ENCODE data around the gene CDK1.
A peak's percentile ranks its signal among the peaks of the same experiment; 100 is the strongest.

The CDK1 gene

GRCh38 chr10:60760711-60761210, 17.5 kb upstream of the CDK1 start:
- H3K27ac ChIP-seq, result no peak overlapping the region
- no peaks in the 10 kb centered on the region for H3K36me3 ChIP-seq (ENCODE audit: insufficient read depth, low read length)
- H3K9me3 ChIP-seq (ENCODE audit: low read depth, low read length), result no peaks in the 10 kb centered on the region
- H3K4me3 ChIP-seq, result no peak overlapping the region
- no peak overlapping the region for H3K9ac ChIP-seq (ENCODE audit: insufficient read length)
- TF ChIP-seq FOXP2 (optimal IDR thresholded peaks at IDR 0.05; ENCODE audit: control extremely low read depth, extremely low read length, insufficient read depth) (no peak), POLR2AphosphoS5 (IDR thresholded peaks at IDR 0.05; ENCODE audit: borderline replicate concordance, low read depth, low read length) (no peak), EZH2 (IDR thresholded peaks at IDR 0.05) (no peak)
- DNase-seq (ENCODE audit: low read depth, low spot score), result no peak

GRCh38 chr10:60762554-60762953, 15.7 kb upstream of the CDK1 start:
- H3K9ac ChIP-seq (ENCODE audit: insufficient read length), result no peak overlapping the region
- no peak overlapping the region for H3K27ac ChIP-seq
- no peak overlapping the region for H3K4me3 ChIP-seq
- TF ChIP-seq FOXP2 (optimal IDR thresholded peaks at IDR 0.05; ENCODE audit: control extremely low read depth, extremely low read length, insufficient read depth), result no peak
- no peak for TF ChIP-seq POLR2AphosphoS5 (IDR thresholded peaks at IDR 0.05; ENCODE audit: borderline replicate concordance, low read depth, low read length)
- TF ChIP-seq EZH2 (IDR thresholded peaks at IDR 0.05), result no peak
- no peak for DNase-seq (ENCODE audit: low read depth, low spot score)
- no peaks in the 10 kb centered on the region for H3K36me3 ChIP-seq (ENCODE audit: insufficient read depth, low read length)
- no peaks in the 10 kb centered on the region for H3K9me3 ChIP-seq (ENCODE audit: low read depth, low read length)

GRCh38 chr10:60767424-60767823, 10.9 kb upstream of the CDK1 start:
- TF ChIP-seq FOXP2 (optimal IDR thresholded peaks at IDR 0.05; ENCODE audit: control extremely low read depth, extremely low read length, insufficient read depth), result no peak
- TF ChIP-seq EZH2 (IDR thresholded peaks at IDR 0.05), result no peak
- Histone ChIP-seq H3K4me3 (no peak overlapping the region), H3K9me3 (ENCODE audit: low read depth, low read length) (no peaks in the 10 kb centered on the region), H3K9ac (ENCODE audit: insufficient read length) (no peak overlapping the region), H3K27ac (no peak overlapping the region), H3K36me3 (ENCODE audit: insufficient read depth, low read length) (no peaks in the 10 kb centered on the region)
- DNase-seq (ENCODE audit: low read depth, low spot score), result no peak

- no peak overlapping the region for H3K4me3 ChIP-seq
- no peaks in the 10 kb centered on the region for H3K36me3 ChIP-seq (ENCODE audit: insufficient read depth, low read length)
- H3K9ac ChIP-seq (ENCODE audit: insufficient read length), result no peak overlapping the region
- DNase-seq (ENCODE audit: low read depth, low spot score), result no peak
- H3K9me3 ChIP-seq (ENCODE audit: low read depth, low read length), result no peaks in the 10 kb centered on the region
- H3K27ac ChIP-seq, result no peak overlapping the region
- TF ChIP-seq EZH2 (IDR thresholded peaks at IDR 0.05), result no peak
- no peak for TF ChIP-seq POLR2AphosphoS5 (IDR thresholded peaks at IDR 0.05; ENCODE audit: borderline replicate concordance, low read depth, low read length)
- no peak for TF ChIP-seq FOXP2 (optimal IDR thresholded peaks at IDR 0.05; ENCODE audit: control extremely low read depth, extremely low read length, insufficient read depth)
Measured at GRCh38 chr10:60769406-60769805, 8.9 kb upstream of the CDK1 start.

GRCh38 chr10:60777696-60778213, 523 bp upstream of the CDK1 start:
- DNase-seq (ENCODE audit: low read depth, low spot score), result no peak
- H3K9me3 ChIP-seq (ENCODE audit: low read depth, low read length), result no peaks in the 10 kb centered on the region
- no peak overlapping the region for H3K27ac ChIP-seq

GRCh38 chr10:60778971-60779796, 906 bp downstream of the CDK1 start:
- H3K9me3 ChIP-seq (ENCODE audit: low read depth, low read length), result no peaks in the 10 kb centered on the region
- H3K9ac ChIP-seq (ENCODE audit: insufficient read length), result peak overlapping the region; percentile 94
- peak overlapping the region; percentile 89 for H3K4me3 ChIP-seq
- TF ChIP-seq POLR2AphosphoS5 (IDR thresholded peaks at IDR 0.05; ENCODE audit: borderline replicate concordance, low read depth, low read length), result no peak
- no peak for TF ChIP-seq FOXP2 (optimal IDR thresholded peaks at IDR 0.05; ENCODE audit: control extremely low read depth, extremely low read length, insufficient read depth)
- TF ChIP-seq EZH2 (IDR thresholded peaks at IDR 0.05), result no peak
- DNase-seq (ENCODE audit: low read depth, low spot score), result no peak
- peak overlapping the region; percentile 73; the same call in 1 of the 2 replicates for H3K27ac ChIP-seq
- H3K36me3 ChIP-seq (ENCODE audit: insufficient read depth, low read length), result peaks cover 37% of the 10 kb centered on the region

More at GRCh38 chr10:60777696-60778213, 523 bp upstream of the CDK1 start:
- Histone ChIP-seq H3K9ac (ENCODE audit: insufficient read length) (peak overlapping the region; percentile 67), H3K4me3 (peak overlapping the region; percentile 68), H3K36me3 (ENCODE audit: insufficient read depth, low read length) (peaks cover 22% of the 10 kb centered on the region)
- no peak for TF ChIP-seq EZH2 (IDR thresholded peaks at IDR 0.05)
- TF ChIP-seq POLR2AphosphoS5 (IDR thresholded peaks at IDR 0.05; ENCODE audit: borderline replicate concordance, low read depth, low read length), result no peak
- no peak for TF ChIP-seq FOXP2 (optimal IDR thresholded peaks at IDR 0.05; ENCODE audit: control extremely low read depth, extremely low read length, insufficient read depth)

GRCh38 chr10:60781661-60782060, 3.4 kb downstream of the CDK1 start:
- no peak overlapping the region for H3K27ac ChIP-seq
- DNase-seq (ENCODE audit: low read depth, low spot score), result no peak
- H3K36me3 ChIP-seq (ENCODE audit: insufficient read depth, low read length), result peaks cover 62% of the 10 kb centered on the region
- no peak overlapping the region for H3K9ac ChIP-seq (ENCODE audit: insufficient read length)
- no peaks in the 10 kb centered on the region for H3K9me3 ChIP-seq (ENCODE audit: low read depth, low read length)
- H3K4me3 ChIP-seq, result peak overlapping the region; percentile 48
- no peak for TF ChIP-seq POLR2AphosphoS5 (IDR thresholded peaks at IDR 0.05; ENCODE audit: borderline replicate concordance, low read depth, low read length)
- TF ChIP-seq FOXP2 (optimal IDR thresholded peaks at IDR 0.05; ENCODE audit: control extremely low read depth, extremely low read length, insufficient read depth), result no peak
- no peak for TF ChIP-seq EZH2 (IDR thresholded peaks at IDR 0.05)

GRCh38 chr10:60784641-60785040, 6.4 kb downstream of the CDK1 start:
- peaks cover 91% of the 10 kb centered on the region for H3K36me3 ChIP-seq (ENCODE audit: insufficient read depth, low read length)
- no peak overlapping the region for H3K27ac ChIP-seq
- no peak for DNase-seq (ENCODE audit: low read depth, low spot score)
- TF ChIP-seq FOXP2 (optimal IDR thresholded peaks at IDR 0.05; ENCODE audit: control extremely low read depth, extremely low read length, insufficient read depth), result no peak
- no peak for TF ChIP-seq EZH2 (IDR thresholded peaks at IDR 0.05)
- no peak for TF ChIP-seq POLR2AphosphoS5 (IDR thresholded peaks at IDR 0.05; ENCODE audit: borderline replicate concordance, low read depth, low read length)
- no peaks in the 10 kb centered on the region for H3K9me3 ChIP-seq (ENCODE audit: low read depth, low read length)
- H3K9ac ChIP-seq (ENCODE audit: insufficient read length), result no peak overlapping the region
- no peak overlapping the region for H3K4me3 ChIP-seq

Data from SK-N-MC (cell line).